Colonic mucosa (tissue), 4 donors: ENCODE measurements around the gene IL4I1. TPM values are rescaled to one million over a fixed set of nuclear protein-coding genes. Genes with fewer than 3 reads are reported as not detected.

ENCODE experiments used
- DNase-seq: peaks from one replicate; pipeline ENCODE4 v3.0.0-alpha.2; 2020
- H3K27ac ChIP-seq: fragments of 200-600 bp; one replicate; pipeline ENCODE4 v1.8.0; 2021
- H3K27me3 ChIP-seq: fragments of 200-600 bp; one replicate; pipeline ENCODE4 v1.8.0; 2021
- H3K36me3 ChIP-seq: fragments of 200-600 bp; one replicate; pipeline ENCODE4 v1.8.0; 2021
- H3K4me1 ChIP-seq: fragments of 200-600 bp; one replicate; pipeline ENCODE4 v1.8.0; 2021; ENCODE audit warnings: mild to moderate bottlenecking
- H3K4me3 ChIP-seq: fragments of 200-600 bp; one replicate; pipeline ENCODE4 v1.8.0; 2021
- H3K9ac ChIP-seq, 2 donors: one replicate each; pipeline ENCODE4 v1.7.0; 2013; ENCODE audit warnings: control low read depth in 2 of 2, low read depth in 2 of 2, low read length in 2 of 2
- H3K9me3 ChIP-seq: fragments of 200-600 bp; one replicate; pipeline ENCODE4 v1.8.0; 2021
- CTCF ChIP-seq: fragments of 200-600 bp; IDR thresholded peaks from one replicate; pipeline ENCODE4 v1.8.0; 2022; ENCODE audit warnings: antibody characterized with exemption, mild to moderate bottlenecking
- intact Hi-C: fragments of 100-400 bp; cut with DNase I; formaldehyde crosslinking; loops from one replicate; pipeline ENCODE4 v1.14.1; 2022
- total RNA-seq, 2 donors: library from RNA; stranded (reverse); fragmentation: NEBNext Ultra II Directional in 1 of 2; extraction: Animal tissue kit (Norgen Biotek cat#: 25700) in 1 of 2; gene quantifications; one replicate each; pipeline ENCODE4 v1.2.1, GENCODE V29; 2021
- donor health status: healthy.
- donor health status: DM: no; HTN: no; CAD: no.
- donor health status: DM: no; HTN: no; CAD: no.

The IL4I1 gene
- total RNA-seq, 2 donors from 2014 or later = 1.0 to 2.4 TPM

DNA sequence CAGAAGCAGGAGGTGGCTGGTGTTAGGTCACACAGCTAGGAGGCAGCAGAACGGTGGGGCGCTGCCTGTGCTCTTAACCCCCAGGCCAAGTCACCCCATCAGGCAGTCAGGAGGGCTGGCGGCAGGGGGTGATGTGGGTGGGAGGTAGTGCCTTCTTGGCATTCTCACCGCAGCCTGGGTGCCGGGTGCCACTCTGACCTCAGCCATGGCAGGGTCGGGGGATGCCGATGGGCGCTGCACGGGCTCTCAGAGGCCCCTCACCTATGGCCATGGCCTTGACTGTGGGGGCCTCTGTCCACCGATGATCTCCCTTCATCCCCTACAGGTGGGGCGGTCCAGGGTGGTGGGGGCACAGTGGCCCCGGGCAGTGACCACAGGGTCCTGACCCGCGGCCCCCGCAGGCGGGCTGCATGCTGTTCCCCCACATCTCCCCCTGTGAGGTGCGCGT is 40.1 kb downstream of the IL4I1 start:
- Histone ChIP-seq H3K4me3 (no peak overlapping the region), H3K9ac (no peak overlapping the region), H3K27me3 (no peaks in the 10 kb centered on the region), H3K9me3 (no peaks in the 10 kb centered on the region), H3K27ac (no peak overlapping the region), H3K4me1 (peaks cover 7% of the 10 kb centered on the region), H3K36me3 (peaks cover 11% of the 10 kb centered on the region)
- intact Hi-C loops = no loop called here
- TF ChIP-seq CTCF = no peak
- DNase-seq = no peak

- Histone ChIP-seq H3K27me3 (no peaks in the 10 kb centered on the region), H3K9me3 (no peaks in the 10 kb centered on the region), H3K27ac (no peak overlapping the region), H3K9ac (no peak overlapping the region), H3K36me3 (peaks cover 11% of the 10 kb centered on the region), H3K4me3 (no peak overlapping the region), H3K4me1 (peaks cover 7% of the 10 kb centered on the region)
- DNase-seq = peak; percentile 21
- TF ChIP-seq CTCF = no peak
- intact Hi-C loops = no loop called here
These were observed 40.8 kb downstream of the IL4I1 start for GRCh38 chr19:49855676-49856573.

DNA sequence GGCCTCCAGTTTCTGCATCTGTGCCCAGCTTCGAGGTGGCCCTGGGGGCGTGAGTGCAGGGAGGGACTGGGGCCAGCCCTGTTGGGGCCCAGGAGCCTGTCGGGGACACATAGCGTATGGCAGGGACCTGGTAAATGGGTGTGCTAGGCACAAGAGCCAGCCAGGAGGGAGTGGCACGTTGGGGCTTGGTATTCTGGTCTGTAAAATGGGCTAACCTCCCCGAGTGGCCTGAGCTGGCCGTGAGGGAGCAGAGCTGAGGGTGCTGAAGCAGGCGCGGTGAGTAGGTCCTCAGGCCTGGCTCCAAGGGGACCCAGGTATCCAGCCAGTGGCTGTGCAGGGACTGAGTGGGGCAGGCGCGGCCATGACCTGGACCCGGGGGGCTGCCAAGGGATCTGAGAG is 41.4 kb downstream of the IL4I1 start:
- H3K4me3 ChIP-seq = no peak overlapping the region
- H3K36me3 ChIP-seq = peaks cover 11% of the 10 kb centered on the region
- H3K9me3 ChIP-seq = no peaks in the 10 kb centered on the region
- H3K27ac ChIP-seq = no peak overlapping the region
- H3K27me3 ChIP-seq = no peaks in the 10 kb centered on the region
- no peak for TF ChIP-seq CTCF
- intact Hi-C loops = no loop called here
- no peak for DNase-seq
- no peak overlapping the region for H3K9ac ChIP-seq
- H3K4me1 ChIP-seq = peaks cover 7% of the 10 kb centered on the region

GRCh38 chr19:49854378-49855263 is 42.1 kb downstream of the IL4I1 start:
- Histone ChIP-seq H3K9me3 (no peaks in the 10 kb centered on the region), H3K9ac (no peak overlapping the region), H3K27me3 (no peaks in the 10 kb centered on the region), H3K27ac (no peak overlapping the region), H3K4me3 (no peak overlapping the region), H3K36me3 (peaks cover 11% of the 10 kb centered on the region), H3K4me1 (peaks cover 7% of the 10 kb centered on the region)
- DNase-seq = peak; percentile 34
- intact Hi-C loops = no loop called here
- TF ChIP-seq CTCF = no peak

DNA sequence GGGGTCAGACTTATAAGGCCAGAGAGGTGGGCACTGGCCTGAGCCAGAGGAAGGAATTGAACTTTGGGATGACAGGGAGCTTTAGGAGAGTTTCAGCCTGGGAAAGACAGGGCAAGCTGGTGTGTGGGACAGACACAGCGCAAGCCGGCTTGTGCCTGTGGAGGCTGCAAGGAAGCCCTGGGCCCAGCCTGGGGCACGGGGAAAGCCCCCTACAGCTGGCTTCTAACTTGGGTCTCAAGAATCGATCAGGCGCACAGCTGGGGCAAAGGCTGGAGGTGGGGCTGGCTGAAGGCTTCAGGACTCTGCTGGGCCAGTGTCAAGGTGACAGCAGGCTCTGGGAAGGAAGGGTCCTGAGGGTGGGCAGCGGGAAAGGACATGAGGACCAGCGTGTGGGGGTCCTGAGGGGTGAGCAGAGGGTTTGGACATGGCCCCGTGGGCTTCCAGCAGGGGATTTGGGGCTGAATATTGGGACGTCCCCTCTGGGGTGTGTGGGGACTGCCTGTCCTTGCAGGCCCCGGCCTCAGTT is 42.8 kb downstream of the IL4I1 start:
- no peak for TF ChIP-seq CTCF
- Histone ChIP-seq H3K4me1 (peaks cover 7% of the 10 kb centered on the region), H3K9me3 (no peaks in the 10 kb centered on the region), H3K4me3 (no peak overlapping the region), H3K27me3 (no peaks in the 10 kb centered on the region), H3K36me3 (peaks cover 11% of the 10 kb centered on the region), H3K9ac (no peak overlapping the region), H3K27ac (no peak overlapping the region)
- peak; percentile 21 for DNase-seq
- intact Hi-C loops = no loop called here
